Thoracic aorta (tissue), 2 donors: ENCODE results near the gene CSF2RB. TPM values are rescaled to one million over a fixed set of nuclear protein-coding genes. Genes with fewer than 3 reads are reported as not detected.

Experiments used
- ATAC-seq: fragments of 150-250 bp; one replicate; pipeline ENCODE4 v1.8.0; 2017; ENCODE audit warnings: low read depth; ENCODE audit not compliant: insufficient number of reproducible peaks, low FRiP score
- DNase-seq: peaks from one replicate; pipeline ENCODE4 v3.0.0-alpha.2; 2020; ENCODE audit warnings: low spot score
- H3K27ac ChIP-seq, 2 donors: fragments of 200-600 bp; sonication (generic); 1 replicate in 1 of 2; 2 replicates in 1 of 2; pipeline ENCODE4 v1.5.1; 2016; ENCODE audit warnings: mild to moderate bottlenecking in 2 of 2, moderate library complexity in 2 of 2
- H3K27me3 ChIP-seq: fragments of 200-600 bp; sonication (generic); replicated peaks from 2 replicates; pipeline ENCODE4 v1.6.0; 2016; ENCODE audit warnings: mild to moderate bottlenecking; ENCODE audit not compliant: insufficient read depth
- H3K36me3 ChIP-seq: fragments of 200-600 bp; sonication (generic); one replicate; pipeline ENCODE4 v1.5.1; 2016
- H3K4me1 ChIP-seq, 2 donors: fragments of 200-600 bp; sonication (generic); 1 replicate in 1 of 2; 2 replicates in 1 of 2; pipeline versions ENCODE4 v1.5.1 to v1.6.0; 2016; ENCODE audit warnings: low read depth in 2 of 2, mild to moderate bottlenecking in 1 of 2; ENCODE audit not compliant: control insufficient read depth in 1 of 2
- H3K4me3 ChIP-seq: fragments of 200-600 bp; sonication (generic); 2 replicates; pipeline ENCODE4 v1.5.1; 2016; ENCODE audit warnings: mild to moderate bottlenecking
- H3K9me3 ChIP-seq: fragments of 200-600 bp; sonication (generic); 2 replicates; pipeline ENCODE4 v1.5.1; 2016
- total RNA-seq, 2 donors: library from RNA; depleted of rRNA; stranded (reverse); fragments of >200 nt; gene quantifications; one replicate each; pipeline versions ENCODE4 v1.1.0 to v1.2.3, GENCODE V29; 2016
- TF ChIP-seq, protein P1 (sequence below): fragments of 200-600 bp; sonication (generic); IDR thresholded peaks from one replicate; pipeline ENCODE4 v1.5.1; 2019; ENCODE audit warnings: antibody characterized with exemption

CSF2RB gene
- total RNA-seq, result 10 to 100 TPM; 13.0 to 21.4 TPM

DNA sequence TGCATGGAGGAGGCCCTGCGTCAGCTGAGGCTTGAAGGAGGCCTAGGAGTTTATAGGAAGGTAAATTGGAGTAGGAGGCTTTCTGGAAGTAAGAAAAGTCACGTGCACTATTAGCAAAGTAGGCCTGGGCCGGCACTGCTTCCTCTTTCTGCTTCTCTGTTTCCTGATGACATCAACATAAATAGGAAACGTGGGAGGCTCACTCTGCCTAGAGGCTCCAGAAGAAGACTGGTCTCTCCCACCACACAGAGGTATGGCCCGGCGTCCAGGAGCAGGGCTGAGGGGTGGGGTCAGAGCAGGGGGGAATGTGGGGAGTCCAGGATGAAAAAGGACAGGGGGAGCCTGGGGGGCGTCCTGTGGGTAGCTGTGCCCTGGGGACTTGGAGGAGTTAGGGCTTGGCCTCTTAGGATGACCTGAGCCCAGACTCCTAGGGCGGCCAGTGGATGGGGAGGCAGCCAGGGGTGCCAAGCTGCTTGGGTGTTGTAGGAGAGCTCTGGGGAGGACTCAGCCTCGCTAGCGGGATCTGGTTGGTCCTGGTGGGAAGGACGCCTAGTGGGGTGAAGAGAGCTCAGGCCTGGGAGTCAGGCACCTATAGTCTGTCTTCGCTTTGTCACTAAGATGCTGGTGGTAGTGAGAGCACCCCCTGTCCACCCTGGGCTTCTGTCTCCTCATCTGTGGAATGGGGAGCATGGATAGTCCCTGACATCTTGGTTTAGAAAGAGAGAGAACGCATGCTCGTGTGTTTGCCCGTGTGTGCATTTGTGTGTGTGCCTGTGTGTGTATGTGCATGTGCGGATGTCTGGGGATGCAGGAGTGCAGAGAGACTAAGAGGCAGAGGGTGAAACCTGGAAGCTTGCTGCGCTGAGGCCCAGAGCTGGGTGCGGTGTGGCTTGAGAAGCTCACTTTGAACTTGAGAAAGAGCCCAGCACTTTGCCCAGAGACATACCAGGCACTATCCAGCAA, at the start of gene CSF2RB:
Gene CSF2RB, plus strand, starts transcription at position 202 of the 963 bp plus-strand sequence. CDS start 8,580 bp downstream, outside the sequence.
- Histone ChIP-seq H3K9me3 (no peaks in the 10 kb centered on the region), H3K27me3 (no peaks in the 10 kb centered on the region), H3K4me3 (peak within 1 kb of the TSS; percentile 58), H3K27ac (peak within 1 kb of the TSS in 1 of 2 donors; percentile 6), H3K4me1 (no peaks in the 10 kb centered on the region), H3K36me3 (no peaks in the 10 kb centered on the region)
- TF ChIP-seq, protein P1, sequence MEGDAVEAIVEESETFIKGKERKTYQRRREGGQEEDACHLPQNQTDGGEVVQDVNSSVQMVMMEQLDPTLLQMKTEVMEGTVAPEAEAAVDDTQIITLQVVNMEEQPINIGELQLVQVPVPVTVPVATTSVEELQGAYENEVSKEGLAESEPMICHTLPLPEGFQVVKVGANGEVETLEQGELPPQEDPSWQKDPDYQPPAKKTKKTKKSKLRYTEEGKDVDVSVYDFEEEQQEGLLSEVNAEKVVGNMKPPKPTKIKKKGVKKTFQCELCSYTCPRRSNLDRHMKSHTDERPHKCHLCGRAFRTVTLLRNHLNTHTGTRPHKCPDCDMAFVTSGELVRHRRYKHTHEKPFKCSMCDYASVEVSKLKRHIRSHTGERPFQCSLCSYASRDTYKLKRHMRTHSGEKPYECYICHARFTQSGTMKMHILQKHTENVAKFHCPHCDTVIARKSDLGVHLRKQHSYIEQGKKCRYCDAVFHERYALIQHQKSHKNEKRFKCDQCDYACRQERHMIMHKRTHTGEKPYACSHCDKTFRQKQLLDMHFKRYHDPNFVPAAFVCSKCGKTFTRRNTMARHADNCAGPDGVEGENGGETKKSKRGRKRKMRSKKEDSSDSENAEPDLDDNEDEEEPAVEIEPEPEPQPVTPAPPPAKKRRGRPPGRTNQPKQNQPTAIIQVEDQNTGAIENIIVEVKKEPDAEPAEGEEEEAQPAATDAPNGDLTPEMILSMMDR, result no peak
- ATAC-seq, result no peak
- no peak for DNase-seq

DNA sequence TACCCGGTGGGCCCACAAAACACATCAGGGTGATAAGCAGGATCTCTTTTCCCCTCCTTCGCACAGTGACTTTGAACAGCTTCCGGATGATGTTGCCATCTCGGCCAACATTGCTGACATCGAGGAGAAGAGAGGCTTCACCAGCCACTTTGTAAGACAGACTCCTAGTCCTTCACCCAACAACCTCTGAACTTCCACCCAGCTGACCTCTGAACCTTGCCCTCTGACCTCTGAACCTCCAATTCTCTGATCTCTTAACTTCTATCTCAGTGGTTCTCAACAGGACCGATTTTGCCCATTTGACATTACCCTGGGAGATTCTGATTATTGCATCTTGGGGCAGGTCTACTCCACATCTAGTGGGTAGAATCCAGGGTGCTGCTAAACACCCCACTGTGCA, 49.4 kb upstream of the CSF2RB start:
- H3K9me3 ChIP-seq, result no peaks in the 10 kb centered on the region
- no peaks in the 10 kb centered on the region for H3K4me1 ChIP-seq
- H3K27ac ChIP-seq, result no peak overlapping the region
- TF ChIP-seq, protein P1, result no peak
- H3K27me3 ChIP-seq, result no peaks in the 10 kb centered on the region
- DNase-seq (no peak), ATAC-seq (no peak)
- H3K4me3 ChIP-seq, result no peak overlapping the region
- H3K36me3 ChIP-seq, result no peaks in the 10 kb centered on the region

DNA sequence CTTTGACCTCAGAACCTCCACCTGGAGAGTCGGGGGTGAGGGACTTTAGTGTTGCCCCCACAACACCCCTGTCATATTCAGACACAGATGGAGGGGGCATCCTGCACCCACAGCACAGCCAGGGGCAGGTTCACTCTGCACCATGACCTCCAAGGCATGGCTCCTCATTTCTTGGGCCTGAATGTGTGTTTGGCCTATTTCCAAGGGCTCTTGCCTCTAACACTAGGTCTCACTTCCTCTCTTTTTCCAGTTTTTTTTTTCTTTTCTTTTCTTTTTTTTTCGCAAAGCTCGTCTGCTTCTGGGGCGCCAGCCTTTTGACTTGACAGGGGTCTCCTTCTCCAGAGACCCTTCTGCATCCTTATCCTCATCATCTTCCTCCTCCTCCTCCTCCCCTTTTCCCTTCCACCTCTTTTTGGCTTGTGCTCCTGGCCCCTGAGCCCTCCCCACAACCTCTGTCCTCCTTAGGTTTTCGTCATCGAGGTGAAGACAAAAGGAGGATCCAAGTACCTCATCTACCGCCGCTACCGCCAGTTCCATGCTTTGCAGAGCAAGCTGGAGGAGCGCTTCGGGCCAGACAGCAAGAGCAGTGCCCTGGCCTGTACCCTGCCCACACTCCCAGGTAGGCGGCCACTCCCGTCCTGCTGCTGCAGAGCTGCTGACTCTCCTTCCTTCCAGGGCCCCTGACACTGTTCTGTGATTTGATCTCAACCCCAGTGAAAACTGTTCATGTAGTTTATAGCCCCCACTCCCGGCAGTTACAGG, 48.8 kb upstream of the CSF2RB start:
- DNase-seq (no peak), ATAC-seq (no peak)
- no peak overlapping the region for H3K4me3 ChIP-seq
- TF ChIP-seq, protein P1, result no peak
- no peaks in the 10 kb centered on the region for H3K9me3 ChIP-seq
- no peaks in the 10 kb centered on the region for H3K4me1 ChIP-seq
- no peaks in the 10 kb centered on the region for H3K27me3 ChIP-seq
- H3K36me3 ChIP-seq, result no peaks in the 10 kb centered on the region
- no peak overlapping the region for H3K27ac ChIP-seq

DNA sequence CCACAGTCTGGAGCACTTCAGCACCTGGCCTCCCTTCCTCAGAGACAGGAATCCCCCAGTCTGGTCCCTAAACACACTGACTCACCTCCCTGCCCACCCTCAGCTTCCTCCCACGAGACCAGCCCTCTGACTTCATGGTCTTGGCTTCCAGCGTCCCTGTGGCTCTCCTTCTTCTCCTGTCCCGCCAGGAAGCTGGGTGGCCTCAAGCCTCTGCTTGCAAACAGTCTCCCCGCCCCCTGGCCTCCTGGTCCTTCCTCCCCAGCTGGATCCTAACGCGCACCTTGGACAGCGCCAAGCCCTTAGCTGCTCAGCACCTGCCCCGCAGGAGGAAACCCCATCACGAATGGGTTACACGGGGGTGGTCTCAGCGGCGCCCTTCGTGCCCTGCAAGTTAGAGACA, 48.1 kb upstream of the CSF2RB start:
- no peaks in the 10 kb centered on the region for H3K9me3 ChIP-seq
- TF ChIP-seq, protein P1, result no peak
- no peaks in the 10 kb centered on the region for H3K36me3 ChIP-seq
- no peaks in the 10 kb centered on the region for H3K4me1 ChIP-seq
- ATAC-seq (no peak), DNase-seq (no peak)
- H3K27me3 ChIP-seq, result no peaks in the 10 kb centered on the region
- no peak overlapping the region for H3K27ac ChIP-seq
- H3K4me3 ChIP-seq, result no peak overlapping the region

DNA sequence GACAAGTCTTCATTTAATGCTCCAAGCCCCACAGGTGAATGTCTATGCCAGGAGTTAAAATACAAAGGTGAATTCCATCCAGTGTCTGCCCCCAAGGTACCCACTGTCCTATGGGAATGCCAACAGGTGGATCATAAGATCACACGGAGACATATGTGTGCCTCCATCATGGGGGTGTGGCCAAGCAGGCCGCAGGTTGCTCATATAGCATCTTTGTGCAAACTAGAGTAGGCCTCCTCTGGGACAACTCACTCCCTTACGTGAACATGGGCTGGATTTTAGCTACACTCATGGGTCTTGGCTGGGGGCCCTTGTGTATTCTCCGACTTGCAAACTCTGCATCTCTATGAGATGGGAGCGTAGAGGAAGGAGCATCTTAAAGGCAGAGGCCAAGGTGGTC, 45.7 kb upstream of the CSF2RB start:
- Histone ChIP-seq H3K36me3 (no peaks in the 10 kb centered on the region), H3K27ac (no peak overlapping the region), H3K9me3 (no peaks in the 10 kb centered on the region), H3K4me1 (no peaks in the 10 kb centered on the region), H3K4me3 (no peak overlapping the region), H3K27me3 (no peaks in the 10 kb centered on the region)
- TF ChIP-seq, protein P1, result no peak
- ATAC-seq (no peak), DNase-seq (no peak)
